GM19351 (cell line): ENCODE data around the gene ZFAND3.

Source experiments
- ATAC-seq: cut with Tn5 transposase; IDR thresholded peaks from one replicate; pipeline ENCODE4 v1.9.1; 2021; ENCODE audit warnings: mild to moderate bottlenecking, moderate library complexity; ENCODE audit not compliant: unreplicated experiment

The ZFAND3 gene, protein sequence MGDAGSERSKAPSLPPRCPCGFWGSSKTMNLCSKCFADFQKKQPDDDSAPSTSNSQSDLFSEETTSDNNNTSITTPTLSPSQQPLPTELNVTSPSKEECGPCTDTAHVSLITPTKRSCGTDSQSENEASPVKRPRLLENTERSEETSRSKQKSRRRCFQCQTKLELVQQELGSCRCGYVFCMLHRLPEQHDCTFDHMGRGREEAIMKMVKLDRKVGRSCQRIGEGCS

DNA sequence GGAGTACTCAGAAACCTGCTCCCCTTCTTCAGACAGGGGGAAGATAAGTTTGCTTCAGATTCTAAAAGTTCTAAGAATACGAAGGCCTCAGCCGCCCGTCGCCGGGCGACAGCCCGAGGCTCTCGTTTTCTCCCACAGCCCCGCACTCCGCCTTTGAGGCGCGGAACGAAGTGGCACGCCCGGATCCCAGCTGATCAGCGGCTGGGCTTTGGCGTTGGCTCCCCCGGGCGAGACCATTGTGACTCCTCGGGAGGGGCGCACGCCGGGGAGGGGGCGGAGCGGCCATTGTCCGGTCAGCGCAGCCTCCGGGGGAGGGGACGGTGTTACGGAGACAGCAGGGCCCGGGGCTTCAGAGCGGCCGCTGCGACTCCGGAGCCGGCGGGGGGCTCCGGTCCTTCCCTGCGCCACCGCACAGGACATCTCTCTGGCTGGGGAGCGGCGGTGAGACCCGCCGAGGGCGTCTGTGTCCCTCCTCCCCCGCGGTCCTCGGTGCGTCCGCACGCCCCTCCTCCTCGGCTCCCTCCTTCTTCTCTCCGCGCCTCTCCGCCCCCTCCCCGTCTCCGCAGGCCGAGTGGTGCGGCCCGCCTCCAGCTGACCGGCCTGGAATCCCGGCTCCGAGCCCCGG is at the start of gene ZFAND3:
Gene ZFAND3 (plus strand): TSS at position 551 of the 625 bp plus-strand sequence. CDS start 219 bp downstream, outside the sequence.
- peak; percentile 81 for ATAC-seq

DNA sequence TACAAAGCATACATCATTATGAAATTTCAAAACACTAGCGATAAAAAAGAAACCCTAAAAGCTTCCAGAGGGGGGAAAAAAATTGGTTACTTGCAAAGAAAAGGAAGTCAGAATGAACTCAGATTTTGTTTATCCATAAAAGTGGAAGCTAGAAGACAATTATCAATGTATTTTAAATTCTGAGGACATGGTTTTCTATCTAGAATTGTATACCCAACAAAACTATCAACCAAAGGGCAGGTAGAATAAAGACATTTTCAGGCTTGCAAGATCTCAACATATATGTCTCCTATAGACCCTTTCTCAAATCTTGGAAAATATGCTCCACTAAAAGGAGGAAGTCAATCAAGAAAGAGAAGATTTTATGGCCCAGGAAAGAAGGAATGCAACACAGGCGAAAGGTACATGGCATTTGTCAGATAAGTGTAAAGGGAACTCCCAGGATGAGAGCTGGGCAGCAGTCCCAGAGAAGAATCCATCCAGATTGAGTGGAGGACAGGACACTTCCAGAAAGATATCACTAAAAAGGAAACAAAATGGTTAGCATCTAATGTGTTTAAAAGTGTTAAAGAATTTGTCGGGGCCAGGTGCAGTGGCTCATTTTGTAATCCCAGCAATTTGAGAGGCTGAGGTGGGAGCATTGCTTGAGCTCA is 45.4 kb upstream of the ZFAND3 start:
- ATAC-seq: no peak

DNA sequence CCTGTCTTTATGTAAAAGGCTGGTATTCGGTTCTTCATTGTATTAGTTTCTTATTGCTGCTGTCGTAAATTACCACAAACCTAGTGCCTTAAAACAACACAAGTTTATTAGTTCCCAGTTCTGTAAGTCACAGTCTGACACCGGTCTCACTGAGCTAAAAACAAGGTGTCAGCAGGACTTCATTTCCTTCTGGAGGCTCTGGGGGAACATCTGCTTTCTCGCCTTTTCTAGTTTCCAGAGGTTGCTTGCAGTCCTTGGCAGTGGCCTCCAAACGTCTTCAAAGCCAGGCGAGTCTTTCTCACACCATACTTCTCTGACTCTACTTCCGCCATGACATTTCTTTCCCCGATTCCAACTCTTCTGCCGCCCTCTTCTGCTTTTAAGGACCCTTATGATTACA is 43.0 kb upstream of the ZFAND3 start:
- no peak for ATAC-seq

DNA sequence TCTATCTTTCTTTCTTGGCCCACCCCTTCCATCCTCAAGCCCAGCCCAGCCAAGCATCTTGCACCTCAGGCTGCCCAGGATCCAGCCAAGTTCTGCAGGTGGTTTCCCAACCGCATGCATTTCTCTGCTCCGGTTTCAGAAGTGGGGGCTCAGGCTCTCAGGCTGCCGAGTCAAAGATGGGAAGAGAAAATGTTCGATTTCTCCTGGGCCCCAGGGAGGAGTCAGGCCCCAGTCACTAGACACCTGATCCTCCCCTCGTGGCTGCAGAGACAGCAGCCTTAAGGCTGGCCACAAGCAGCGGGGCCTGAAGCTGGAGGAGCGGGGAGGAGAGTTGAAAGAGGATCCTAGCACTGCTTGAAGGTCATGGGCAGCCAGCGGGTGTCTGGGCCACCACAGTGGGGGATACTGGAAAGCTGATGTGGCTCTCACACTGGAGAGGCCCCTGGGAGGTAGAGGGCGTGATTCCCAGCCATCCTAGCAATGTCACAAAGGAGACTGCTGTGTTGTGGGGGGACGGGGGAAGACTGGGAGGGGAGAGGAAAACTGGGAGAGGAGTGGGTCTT is 42.2 kb upstream of the ZFAND3 start:
- no peak for ATAC-seq

DNA sequence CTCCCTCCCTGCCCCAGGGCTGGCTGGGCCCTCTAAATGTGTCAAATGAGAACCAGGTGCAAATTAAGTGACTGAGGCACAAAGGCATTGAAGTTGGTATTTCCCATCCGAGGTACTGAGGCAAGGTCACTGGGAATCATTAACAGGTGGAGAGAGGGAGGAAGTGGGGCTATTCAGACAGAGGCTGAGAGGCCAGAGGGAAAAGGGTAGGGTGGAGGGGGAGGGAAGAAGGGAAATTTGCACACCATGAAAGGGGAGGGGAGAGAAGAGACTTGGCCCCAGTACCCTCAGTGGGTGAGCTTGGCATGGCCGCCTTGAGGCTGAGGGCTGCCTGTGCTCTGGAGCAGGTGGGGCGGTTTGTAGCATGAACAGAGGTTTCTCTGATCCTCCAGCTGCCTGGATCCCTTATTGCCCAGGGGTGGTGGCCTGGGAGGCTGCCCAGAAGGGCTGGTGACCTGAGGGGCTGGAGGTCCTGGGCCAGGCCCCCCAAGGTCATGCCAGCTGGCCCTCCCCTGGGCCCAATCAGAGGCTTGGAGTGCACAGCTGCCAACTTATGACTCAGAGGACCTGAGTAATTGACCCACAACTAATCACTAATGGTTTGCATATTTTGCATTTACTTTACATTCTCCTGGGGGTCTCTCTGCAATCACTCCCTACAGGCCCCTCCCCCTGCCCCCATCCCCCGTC is 40.3 kb upstream of the ZFAND3 start:
- ATAC-seq: no peak

DNA sequence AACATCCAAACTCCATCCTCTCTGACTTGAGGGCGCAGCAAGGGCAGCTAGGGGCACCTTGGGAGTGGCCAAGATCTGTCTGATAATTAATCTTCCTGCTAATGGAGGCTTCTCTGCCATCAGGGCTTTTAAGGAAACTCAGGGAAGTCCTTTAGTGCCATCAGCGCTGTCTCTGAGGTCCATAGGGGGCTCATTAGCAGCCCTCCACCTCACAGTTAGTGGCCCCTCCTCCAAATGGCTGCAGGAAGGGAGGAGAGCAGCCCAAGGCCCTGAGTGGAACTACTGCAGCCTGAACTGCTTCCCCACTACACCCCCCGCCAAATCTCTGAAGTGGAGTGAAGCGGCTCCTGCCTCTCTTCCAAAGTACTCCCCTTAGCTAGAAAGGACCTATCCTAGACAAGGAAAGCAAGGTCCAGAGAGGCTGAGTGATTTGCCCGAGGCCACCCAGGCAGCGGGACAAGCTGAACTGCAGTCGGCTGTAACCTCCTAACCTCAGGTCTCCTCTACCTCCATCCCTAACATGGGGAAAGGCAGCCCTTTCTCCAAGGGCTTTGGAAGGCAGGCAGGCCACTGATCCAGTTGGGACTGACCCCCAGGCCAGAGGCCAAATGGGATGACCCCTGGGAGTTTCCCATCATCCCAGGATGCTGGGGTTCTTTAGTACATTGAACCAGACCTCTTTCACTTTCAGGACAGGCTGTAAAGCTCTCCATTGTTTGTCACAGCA is 39.5 kb upstream of the ZFAND3 start:
- ATAC-seq: no peak

DNA sequence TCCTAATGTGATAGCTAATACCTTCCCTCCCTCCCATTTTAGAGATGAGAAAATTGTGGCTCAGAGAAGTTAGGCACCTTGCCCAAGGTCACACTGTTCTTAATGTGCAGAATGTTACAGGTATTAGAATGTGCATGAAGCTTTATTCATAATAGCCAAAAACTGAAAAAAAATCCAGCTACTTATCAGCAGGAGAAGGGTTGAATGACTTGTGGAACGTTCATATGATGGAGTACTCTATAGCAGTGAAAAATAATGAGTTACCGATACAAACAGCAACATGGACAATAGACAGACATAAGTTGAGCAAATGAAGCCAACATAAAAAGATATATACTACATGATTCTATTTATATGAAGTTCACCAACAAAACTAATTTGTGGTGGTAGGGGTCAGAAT is 37.7 kb upstream of the ZFAND3 start:
- ATAC-seq: no peak

DNA sequence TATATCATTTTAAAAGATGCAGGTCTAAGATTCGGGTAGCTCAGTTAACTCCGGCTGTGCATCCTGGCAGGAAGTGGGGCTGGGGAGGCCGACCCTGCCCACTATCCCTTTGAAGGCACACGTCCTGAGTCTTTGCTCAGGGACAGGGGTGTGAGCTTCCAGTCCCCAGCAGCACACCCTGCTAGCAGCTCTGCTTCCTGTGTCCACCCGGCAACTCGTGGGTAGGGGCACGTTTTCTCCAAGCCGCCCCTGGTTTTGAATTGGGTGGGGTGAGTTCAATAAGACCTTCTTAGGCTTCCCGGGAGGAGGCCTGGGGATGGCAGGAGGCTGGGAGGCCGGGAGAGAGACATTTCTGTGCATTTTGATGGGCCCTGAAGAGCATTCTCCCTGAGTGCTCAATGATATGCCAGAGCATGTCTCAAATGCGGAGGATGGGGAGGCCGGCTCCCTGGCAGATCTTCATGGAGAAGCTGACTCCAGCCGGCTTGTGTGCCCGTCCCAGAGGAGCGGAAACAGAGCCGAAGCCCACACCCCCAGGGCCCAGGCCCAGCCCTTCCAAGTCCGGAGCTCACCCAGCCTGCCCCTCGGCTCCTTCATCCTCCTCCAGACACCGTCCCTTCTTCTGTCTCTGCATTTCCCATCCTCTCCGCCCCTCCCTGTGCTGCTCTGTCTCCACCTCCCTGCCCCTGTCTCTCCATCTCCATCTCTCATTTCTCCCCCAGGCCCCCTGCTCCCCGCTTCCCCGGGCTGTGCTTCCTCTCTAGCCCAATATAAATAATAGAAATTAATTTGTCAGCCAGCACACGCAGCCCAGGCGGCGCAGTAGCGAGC is 36.3 kb upstream of the ZFAND3 start:
- no peak for ATAC-seq

DNA sequence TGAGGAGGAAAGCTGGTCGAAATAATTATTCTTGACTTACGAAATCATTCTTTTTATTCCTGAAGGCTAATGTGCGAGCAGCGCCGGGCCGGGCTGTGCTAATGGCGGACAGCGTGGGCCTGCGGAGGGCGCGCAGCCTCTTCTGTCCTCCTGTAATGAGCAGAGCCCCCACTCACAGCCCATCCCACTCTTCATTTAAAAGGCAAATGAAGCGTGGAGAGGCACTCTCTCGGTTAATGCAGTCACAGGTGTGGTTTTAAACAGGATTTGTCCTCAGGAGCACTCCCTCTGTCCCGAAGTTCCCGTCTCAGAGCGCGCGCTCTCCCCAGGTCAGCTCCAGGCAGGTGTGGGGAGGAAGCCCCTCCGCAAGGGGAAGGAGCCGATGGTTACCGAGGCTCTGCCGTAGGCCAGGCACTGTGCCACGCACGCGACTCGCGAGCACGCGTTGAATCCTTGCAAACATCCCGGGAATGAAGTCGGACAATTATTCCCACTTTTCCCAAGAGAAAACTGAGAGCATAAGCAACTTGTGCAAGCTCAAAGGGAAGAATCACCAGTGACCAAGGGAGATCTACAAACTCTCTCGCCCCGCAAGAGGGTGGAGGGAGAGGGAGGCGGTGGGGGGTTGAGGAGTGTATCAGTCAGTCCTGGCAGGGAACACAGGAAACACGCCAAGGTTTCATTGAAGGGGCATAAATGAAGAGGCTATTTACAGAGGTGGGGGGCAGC is 35.5 kb upstream of the ZFAND3 start:
- no peak for ATAC-seq

DNA sequence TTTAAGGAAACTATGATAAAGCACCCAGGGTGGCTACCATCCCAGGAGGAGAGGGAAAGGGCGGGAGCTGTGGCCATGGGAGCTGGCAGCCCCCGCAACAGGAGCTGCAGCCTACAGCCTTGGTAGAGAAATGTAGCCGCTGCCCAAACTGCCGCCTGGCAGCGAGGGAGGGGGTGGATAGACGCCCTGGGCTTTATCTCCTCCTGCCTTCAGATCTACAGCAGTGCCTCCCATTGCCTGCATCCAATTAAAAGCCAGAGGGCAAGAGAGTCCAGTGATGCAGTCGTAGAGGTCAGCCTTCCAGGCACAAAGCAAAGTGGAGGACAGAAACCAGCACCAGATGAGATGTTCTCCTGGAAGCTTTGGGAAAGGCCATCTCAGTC is 35.0 kb upstream of the ZFAND3 start:
- no peak for ATAC-seq

DNA sequence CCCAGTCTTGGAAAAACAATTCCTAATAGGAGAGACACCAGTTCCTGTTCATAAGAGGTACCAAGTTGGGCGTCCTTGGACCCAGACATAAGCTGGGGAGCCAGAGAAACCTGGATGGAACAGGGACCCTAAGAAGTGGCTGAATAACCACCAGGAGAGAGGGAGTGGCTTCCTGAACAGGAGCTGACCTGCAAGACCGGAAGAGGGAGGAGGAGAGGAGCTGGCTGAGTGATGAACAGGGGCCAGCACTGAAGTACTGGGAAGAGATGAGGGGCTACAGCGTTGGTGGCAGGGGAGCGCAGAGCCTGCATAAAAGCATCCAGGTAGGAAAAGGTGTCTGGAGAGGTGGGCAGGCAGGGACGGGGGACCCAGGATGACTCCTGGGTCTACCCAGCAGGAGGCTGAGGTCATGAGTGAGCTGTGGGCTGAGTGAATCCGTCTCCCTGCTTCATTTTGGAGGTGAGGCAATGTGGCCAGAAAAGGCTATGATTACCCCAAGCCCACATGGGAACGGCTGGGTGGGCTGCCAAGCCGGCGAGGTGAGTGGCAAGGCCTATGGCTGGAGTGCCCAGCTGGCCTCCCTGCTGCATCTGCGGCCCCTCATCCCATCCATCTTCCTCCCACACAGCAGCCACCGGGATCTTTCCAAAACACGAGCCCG is 34.4 kb upstream of the ZFAND3 start:
- no peak for ATAC-seq

DNA sequence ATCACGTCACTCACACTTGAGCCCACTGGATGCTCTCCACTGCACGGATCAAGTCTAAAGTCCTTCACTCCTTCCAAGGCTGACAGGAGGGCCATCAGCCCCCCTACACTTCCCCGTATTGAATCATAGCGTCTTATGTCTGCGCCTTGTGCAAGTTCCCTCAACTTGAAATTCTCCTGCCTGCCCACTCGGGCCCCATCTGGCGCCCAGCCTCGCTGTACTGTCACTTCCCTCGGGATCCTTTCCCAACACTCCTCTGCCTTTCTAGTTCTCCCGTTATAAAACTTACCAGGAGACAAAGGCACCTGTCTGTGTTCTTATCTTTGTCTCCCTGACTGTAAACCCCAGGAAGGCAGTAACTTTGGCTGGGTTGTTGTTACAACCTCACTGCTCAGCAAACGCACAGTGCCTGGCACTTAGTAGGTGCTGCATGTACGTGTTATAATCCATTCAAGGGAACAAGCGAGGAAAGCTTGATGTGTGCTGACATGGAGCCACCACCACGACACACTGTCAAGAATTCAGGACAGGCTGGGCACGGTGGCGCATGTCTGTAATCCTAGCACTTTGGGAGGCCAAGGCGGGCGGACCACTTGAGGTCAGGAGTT is 33.8 kb upstream of the ZFAND3 start:
- no peak for ATAC-seq

DNA sequence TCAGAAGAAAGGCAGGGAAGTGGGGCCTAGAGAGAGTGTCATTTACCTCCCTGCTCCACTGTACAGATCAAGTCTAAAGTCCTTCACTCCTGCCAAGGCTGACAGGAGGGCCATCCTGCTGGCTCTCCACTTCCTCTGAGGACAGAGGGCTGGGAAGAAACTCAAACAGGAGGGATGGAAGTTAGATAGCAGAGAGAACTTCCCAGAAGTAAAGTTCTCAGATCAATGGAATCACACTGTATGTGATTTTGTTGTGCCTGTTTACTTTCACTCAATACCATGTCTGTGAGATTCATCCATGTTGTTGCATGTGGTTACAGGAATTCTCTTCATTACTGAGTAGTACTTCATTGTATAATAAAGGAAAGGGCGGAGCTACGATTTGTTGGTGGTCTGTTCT is 32.3 kb upstream of the ZFAND3 start:
- ATAC-seq: no peak

DNA sequence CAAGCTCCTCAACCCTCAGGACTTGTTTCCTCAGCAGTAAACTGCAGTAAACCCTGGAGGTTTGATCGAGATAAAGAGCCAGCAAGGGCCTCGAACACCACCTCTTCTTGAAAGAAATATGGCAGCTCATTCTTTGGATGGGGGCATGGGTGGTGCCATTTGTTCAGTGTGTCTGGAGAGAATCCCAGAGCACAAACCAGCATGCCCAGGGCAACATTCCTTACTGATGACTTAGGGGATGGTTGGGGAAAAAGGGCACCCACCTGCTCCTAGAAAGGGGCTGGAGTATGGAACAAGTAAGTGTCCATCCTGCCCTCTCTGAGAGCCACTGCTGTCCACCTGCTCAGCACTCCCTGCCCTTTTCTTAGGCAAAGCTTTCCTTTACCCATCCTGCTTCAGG is 31.3 kb upstream of the ZFAND3 start:
- ATAC-seq: no peak

DNA sequence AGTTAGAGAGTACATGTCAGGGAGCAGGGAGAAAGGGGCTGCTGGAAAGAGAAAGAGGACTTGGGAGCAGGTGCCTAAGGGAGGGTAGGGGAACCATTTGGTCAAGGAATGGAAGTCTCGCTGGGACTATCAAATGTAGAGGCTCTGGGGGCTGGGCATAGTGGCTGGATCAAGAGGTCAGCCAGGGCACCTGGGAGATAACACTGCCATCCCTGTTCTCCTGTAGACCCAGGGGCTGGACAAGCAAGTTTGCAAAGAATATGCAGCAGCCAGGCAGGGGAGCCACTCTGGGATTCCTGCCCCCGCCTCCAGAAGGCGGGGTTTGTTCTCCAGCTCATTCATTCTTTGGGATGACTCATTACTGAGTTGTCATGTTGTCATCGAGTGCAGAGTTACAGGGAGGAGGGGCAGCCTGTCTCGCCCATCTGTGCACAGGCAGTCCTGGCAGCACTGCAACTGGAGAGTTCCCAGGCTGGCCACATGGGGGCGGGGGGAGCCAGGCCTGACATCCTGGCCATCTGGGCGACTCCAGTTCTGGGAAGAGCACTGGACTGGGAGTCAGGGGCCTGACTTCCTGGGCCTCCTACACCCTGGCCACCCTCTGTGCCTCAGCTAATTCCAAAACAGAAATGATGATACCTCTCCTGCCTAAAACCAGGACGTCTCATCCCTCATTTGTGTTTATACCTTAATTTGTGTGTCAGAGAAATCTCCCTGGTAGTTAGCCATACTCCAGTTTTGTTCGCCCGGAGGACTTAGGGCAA is 28.2 kb upstream of the ZFAND3 start:
- peak; percentile 98 for ATAC-seq

DNA sequence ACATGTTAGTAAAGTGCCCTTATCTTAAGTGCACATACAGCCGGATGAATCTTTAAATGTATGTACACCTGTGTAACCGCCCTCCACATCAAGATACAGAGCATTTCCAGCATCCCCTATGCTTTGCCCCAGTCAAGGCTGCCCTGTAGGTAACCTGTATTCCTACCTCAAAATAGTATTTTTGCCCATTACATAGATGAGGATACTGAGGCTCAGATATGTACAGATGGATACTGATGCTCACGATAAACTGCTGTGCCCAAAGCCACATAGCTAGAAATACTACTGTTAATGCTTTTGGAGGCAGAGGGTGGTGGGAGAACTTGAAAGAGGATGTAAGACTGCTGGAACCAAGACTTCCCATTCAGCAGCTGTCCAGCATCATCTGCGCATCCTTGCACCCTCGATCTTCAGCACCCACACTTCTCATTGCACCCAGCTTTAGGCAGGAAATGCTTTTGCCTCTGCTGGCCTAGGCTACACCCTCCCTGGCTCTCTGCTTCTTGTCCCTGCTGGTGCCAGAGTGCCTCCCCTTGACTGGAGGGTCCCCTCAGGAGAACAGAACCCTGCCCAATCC is 27.0 kb upstream of the ZFAND3 start:
- no peak for ATAC-seq

DNA sequence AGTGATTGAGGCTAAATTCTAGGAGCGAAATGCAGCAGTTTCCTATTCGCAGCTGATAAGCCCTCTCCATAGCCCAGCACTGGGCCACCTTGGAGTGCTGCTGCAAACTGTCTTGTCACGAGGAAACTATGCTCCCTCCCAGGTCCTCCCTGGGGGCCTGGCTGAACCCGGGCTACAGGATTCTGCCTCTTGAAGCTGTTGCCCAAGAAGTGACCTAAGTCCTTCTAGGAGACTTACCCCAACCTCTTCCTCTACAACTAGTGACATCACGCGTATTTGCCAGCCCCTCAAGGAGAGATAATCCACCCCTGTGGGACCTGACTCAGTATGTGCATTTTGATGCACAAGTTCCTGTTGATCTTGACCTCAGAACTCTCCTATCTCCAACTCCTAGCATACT is 26.5 kb upstream of the ZFAND3 start:
- no peak for ATAC-seq
